ENCODE results near the gene OOSP4B. TPM values are rescaled to one million over a fixed set of nuclear protein-coding genes. Genes with fewer than 3 reads are reported as not detected.
"Not testable (repeated sequence)": the region's sequence is repeated elsewhere in the genome, so short reads cannot be mapped to it uniquely, and the experiment has no call there.

OOSP4B gene
- polyA plus RNA-seq, 3 donors: 0.12 TPM; not detected in 2

DNA sequence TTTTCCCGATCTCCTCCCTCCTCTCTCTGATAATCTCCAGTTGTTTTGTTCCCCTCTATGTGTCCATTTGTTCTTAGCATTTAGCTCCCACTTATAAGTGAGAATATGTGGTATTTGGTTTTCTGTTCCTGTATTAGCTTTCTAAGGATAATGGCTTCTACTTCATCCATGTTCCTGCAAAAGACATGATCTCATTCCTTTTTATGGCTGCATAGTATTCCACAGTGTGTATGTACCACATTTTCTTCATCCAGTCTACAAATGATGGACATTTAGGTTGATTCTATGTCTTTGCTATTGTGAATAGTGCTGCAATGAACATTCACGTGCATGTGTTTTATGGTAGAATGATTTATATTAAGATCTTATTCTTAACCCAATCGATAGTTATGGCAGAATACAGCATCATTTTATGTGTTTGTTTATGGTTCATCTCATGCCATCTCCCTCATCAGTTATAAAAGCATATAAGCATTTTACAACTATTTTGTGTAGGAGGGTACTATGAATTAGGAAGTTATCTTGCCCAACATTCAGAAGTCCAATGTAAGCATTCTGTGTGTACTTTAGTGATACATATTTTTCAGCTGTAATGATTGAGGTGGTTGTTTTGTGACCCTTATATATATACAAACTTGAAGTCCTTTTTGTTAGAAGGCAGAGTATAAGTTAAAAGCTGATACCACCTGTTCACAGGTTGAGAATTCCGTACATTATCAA, 42.7 kb downstream of the OOSP4B start:
- DNase-seq: no peak

DNA sequence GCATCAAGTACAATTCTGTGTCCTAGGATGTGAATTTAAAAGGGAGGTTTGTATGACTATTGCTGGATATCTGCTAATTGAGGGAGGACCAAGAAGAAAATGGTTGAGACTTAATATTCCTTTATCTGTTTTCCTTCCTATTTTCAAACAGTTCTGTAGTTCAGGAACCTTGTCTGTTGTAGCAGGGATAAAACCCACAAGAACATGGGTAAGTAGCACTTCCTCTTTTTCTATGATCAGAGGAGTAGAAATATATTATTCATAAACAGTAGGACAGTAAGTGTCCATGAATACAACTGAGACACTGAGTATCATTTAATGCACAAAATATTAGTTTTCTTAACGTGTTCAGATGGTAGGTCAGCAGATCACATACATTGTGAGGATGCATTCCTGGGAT, 47.1 kb downstream of the OOSP4B start:
- no peak for DNase-seq

DNA sequence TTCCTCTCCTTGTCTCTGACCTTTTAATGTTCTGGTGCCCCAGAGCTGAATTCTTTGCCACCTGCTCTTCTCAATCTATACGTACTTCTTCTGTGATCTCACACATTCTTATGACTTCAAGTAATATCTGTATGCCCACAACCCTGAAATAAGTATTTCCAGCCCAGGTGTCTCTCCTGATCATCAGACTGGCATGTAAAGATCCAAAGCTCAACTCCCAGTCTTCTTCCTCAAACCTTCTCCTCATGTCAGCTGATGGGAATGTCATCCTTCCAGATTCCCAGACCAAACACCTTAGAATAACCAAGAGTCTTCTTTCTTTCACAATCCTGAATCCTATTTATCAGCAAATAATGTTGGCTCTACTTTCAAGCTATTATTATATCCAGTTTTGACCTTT, 48.8 kb downstream of the OOSP4B start:
- DNase-seq: no peak

DNA sequence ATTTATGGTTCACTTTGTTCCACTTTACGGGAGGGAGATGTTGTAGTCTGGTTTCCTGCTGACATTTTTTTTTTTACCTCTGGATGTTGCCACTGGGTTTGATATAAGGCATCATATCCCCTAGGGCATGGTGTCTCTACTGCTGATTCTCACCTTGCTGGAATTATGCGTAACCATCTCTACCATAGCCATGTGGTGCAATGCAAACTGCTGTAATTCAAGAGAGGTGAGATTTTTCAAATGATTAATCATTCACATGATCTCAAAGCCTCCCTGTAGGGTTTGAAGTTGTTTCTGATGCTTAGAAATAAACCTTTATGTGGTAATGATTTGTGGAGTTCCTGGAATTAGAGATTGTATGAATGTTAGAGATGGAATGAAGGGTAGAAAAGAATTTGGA, 52.5 kb downstream of the OOSP4B start:
- DNase-seq: no peak

DNA sequence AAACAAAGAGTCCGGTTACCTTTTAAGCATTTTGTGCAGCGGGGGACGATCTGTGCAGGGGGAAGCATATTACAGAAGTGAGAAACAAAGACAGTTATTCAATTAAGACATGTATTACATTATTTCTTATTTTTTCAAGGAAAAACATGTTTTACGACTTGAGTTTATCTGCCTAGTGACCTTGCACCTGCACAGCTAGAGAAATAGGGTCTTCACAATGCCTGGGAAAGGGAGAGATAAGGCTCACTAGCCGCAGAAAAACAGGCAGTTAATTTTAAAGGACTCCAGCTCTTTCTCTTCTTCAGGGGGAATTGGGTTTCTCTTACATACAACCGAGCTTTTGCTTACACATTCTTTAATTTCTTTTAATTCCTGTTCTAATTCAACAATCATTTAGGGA, 54.7 kb downstream of the OOSP4B start:
- DNase-seq: not testable (repeated sequence)

DNA sequence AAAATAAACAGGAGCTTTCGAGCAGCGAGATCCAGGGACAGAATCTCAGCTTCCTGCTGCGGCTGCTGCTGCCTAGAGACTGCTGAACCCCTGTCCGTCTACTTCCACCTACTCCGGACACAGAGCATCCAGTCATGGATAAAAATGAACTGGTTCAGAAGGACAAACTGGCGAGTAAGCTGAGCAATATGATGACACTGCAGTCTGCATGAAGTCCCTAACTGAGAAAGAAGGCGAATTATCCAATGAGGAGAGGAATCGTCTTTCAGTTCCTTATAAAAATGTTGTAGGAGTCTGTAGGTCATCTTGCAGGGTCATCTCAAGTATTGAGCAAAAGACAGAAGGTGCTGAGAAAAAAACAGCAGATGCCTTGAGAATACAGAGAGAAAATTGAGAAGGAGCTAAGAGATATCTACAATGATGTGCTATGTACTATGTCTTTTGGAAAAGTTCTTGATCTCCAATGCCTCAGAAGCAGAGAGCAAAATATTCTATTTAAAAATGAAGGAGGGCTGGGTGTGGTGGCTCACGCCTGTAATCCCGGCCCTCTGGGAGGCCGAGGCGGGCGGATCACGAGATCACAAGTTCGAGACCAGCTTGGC, 60.3 kb downstream of the OOSP4B start:
- no peak for DNase-seq

DNA sequence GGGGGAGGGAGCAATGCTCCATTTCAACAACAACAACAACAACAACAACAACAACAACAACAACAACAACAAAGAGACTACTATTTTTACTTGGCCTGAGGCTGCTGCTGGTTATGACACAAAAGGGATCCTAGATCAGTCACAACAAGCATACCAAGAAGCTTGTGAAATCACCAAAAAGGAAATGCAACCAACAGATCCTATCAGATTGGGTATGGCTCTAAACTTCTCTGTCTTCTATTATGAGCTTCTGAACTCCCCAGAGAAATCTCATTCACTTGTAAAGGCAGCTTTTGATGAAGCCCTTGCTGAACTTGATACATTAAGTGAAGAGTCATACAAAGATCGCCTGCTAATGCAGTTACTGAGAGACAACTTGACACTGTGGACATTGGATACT, 61.0 kb downstream of the OOSP4B start:
- no peak for DNase-seq

DNA sequence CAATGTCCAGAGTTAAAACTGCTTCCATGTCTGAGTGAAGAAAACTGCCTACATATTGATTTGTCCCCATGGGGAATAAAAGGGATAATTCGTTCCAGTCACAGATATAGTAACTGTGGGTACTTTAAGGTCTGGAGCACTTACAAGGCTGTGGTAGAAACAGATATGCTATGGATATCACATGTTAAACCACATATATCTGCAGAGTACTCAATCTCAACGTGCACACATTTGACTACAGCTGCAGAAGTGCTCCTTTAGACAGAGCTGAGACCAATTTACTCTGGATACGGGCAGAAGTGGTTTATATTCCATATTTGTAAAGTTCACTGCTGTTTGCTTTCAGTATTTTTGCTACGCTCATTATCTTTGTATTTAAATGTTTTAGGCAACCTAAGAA, 61.8 kb downstream of the OOSP4B start:
- no peak for DNase-seq

DNA sequence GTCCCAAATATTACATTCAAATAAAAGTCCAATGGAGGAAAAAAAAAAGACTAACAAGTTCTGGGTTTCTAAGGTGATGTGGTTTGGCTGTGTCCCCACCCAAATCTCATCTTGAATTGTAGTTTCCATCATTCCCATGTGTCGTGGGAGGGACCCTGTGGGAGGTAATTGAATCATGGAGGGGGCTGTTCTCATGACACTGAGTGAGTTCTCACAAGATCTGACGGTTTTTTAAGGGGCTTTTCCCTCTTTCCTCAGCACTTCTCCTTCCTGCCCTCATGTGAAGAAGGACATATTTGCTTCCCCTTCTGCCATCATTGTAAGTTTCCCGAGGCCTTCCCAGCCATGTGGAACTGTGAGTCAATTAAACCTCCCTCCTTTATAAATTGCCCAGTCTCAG, 63.6 kb downstream of the OOSP4B start:
- no peak for DNase-seq

Other genes starting within 250 kb of the OOSP4B start
- gene MRPL16, start 206.4 kb upstream of the OOSP4B start, polyA plus RNA-seq (ENCODE audit: insufficient read length in 3 of 3): 10 to 100 TPM; 58.6 to 67.7 (median 63.3) TPM
- gene CBLIF, start 171.7 kb upstream of the OOSP4B start, polyA plus RNA-seq (ENCODE audit: insufficient read length in 3 of 3): under 1 TPM in 2 of 3 donors, not detected in 1; 0.27 to 0.35 TPM
- under 1 TPM in 2 of 3 donors, not detected in 1; 0.16 to 0.34 TPM for gene TCN1, start 150.7 kb upstream of the OOSP4B start, polyA plus RNA-seq (ENCODE audit: insufficient read length in 3 of 3)
- not detected for gene OOSP3, start 138.4 kb upstream of the OOSP4B start, polyA plus RNA-seq (ENCODE audit: insufficient read length in 3 of 3)
- gene OOSP1, start 78.7 kb upstream of the OOSP4B start, polyA plus RNA-seq (ENCODE audit: insufficient read length in 3 of 3): not detected
- gene OOSP4A, start 53.1 kb upstream of the OOSP4B start, polyA plus RNA-seq (ENCODE audit: insufficient read length in 3 of 3): not detected
- gene OOSP2, start 23.2 kb downstream of the OOSP4B start, polyA plus RNA-seq (ENCODE audit: insufficient read length in 3 of 3): not detected
- 1 to 10 TPM in 1 of 3 donors, under 1 TPM in 2; 0.77 to 1.1 (median 0.99) TPM for gene MS4A3, start 39.5 kb downstream of the OOSP4B start, polyA plus RNA-seq (ENCODE audit: insufficient read length in 3 of 3)
- gene MS4A2, start 71.5 kb downstream of the OOSP4B start, polyA plus RNA-seq (ENCODE audit: insufficient read length in 3 of 3): under 1 TPM in 2 of 3 donors, not detected in 1; 0.06 to 0.10 TPM
- 10 to 100 TPM; 17.4 to 18.0 (median 18.0) TPM for gene MS4A6A, start 165.9 kb downstream of the OOSP4B start, polyA plus RNA-seq (ENCODE audit: insufficient read length in 3 of 3)
- gene MS4A4E, start 226.0 kb downstream of the OOSP4B start, polyA plus RNA-seq (ENCODE audit: insufficient read length in 3 of 3): 1 to 10 TPM in 2 of 3 donors, under 1 TPM in 1; 0.94 to 1.5 (median 1.1) TPM